ENCODE results near the gene TMEM143. TPM values are rescaled to one million over a fixed set of nuclear protein-coding genes. Genes with fewer than 3 reads are reported as not detected.

TMEM143 gene
- total and polyA plus RNA-seq, 2 of the 8 experiments (the other 6 are each of a cell fraction or from before 2014, with no cell fraction given): 14.2 to 19.1 TPM

GRCh38 chr19:48386981-48387380, 23.2 kb upstream of the TMEM143 start:
- Histone ChIP-seq H3K27me3 (replicated peaks in 1 of 4; ENCODE audit: control insufficient read depth in 3 of 4, extremely low read depth in 1 of 4, insufficient read depth in 3 of 4, low read length in 3 of 4) (no peaks in the 10 kb centered on the region; a peak in 1 of 7 replicates), H3K18ac (ENCODE audit: extremely low read depth, low read length) (no peak overlapping the region), H3K4ac (replicated peaks; ENCODE audit: insufficient read length, low read depth, low read length) (no peak overlapping the region), H3K23ac (ENCODE audit: insufficient read length) (no peak overlapping the region), H3K9me3 (ENCODE audit: insufficient read depth in 2 of 2, low read depth in 1 of 2, low read length in 1 of 2) (no peaks in the 10 kb centered on the region), H3K4me2 (ENCODE audit: insufficient read depth in 1 of 2, low read depth in 2 of 2, low read length in 2 of 2) (no peak overlapping the region), H3K27ac (ENCODE audit: low read depth, low read length) (no peak overlapping the region), H2AFZ (ENCODE audit: low read length) (no peak overlapping the region), H4K5ac (ENCODE audit: insufficient read length, low read depth, low read length) (no peak overlapping the region), H3K23me2 (ENCODE audit: low read depth, low read length) (peaks cover 9% of the 10 kb centered on the region; the same call in 1 of the 2 replicates), H3K9ac (replicated peaks in 1 of 4; ENCODE audit: extremely low read depth in 1 of 4, low read depth in 3 of 4, low read length in 3 of 4) (no peak overlapping the region), H4K8ac (ENCODE audit: extremely low read depth, insufficient read depth, low read length) (no peak overlapping the region), H3K79me2 (ENCODE audit: control insufficient read depth in 1 of 2, insufficient read depth in 2 of 2, low read length in 2 of 2) (peaks cover 0 to 10% of the 10 kb centered on the region in 2 experiments; a peak in 1 of 4 replicates), H3K79me1 (ENCODE audit: low read depth, low read length) (peaks cover 4% of the 10 kb centered on the region; the same call in 1 of the 2 replicates), H4K91ac (replicated peaks; ENCODE audit: insufficient read length, low read length) (no peak overlapping the region), H4K20me1 (replicated peaks in 1 of 2; ENCODE audit: control insufficient read depth in 1 of 2, insufficient read depth in 2 of 2, low read length in 2 of 2) (peaks cover 1 to 7% of the 10 kb centered on the region in 2 experiments), H2BK12ac (ENCODE audit: low read depth, low read length) (no peak overlapping the region), H2BK120ac (replicated peaks; ENCODE audit: low read depth, low read length) (no peak overlapping the region), H3K14ac (ENCODE audit: insufficient read length) (no peak overlapping the region), H2BK20ac (ENCODE audit: low read length) (no peak overlapping the region), H3K4me1 (replicated peaks in 1 of 4; ENCODE audit: control insufficient read depth in 3 of 4, insufficient read depth in 4 of 4, low read length in 3 of 4) (peaks cover 0 to 4% (median 0%) of the 10 kb centered on the region in 4 experiments; a peak in 2 of 7 replicates), H3K4me3 (ENCODE audit: extremely low read depth in 1 of 4, insufficient read depth in 2 of 4, low read depth in 3 of 4, low read length in 4 of 4) (no peak overlapping the region), H2AK5ac (ENCODE audit: low read depth, low read length) (no peak overlapping the region), H3K56ac (replicated peaks; ENCODE audit: insufficient read length, low read depth, low read length) (no peak overlapping the region), H2BK15ac (ENCODE audit: low read length) (no peak overlapping the region), H2BK5ac (ENCODE audit: low read depth, low read length) (no peak overlapping the region), H3K36me3 (ENCODE audit: control insufficient read depth in 2 of 4, insufficient read depth in 4 of 4, low read length in 3 of 4) (peaks cover 19 to 65% (median 49%) of the 10 kb centered on the region in 4 experiments)
- FAIRE-seq (no peak), DNase-seq (ENCODE audit: low read depth in 1 of 2, low spot score in 2 of 2) (no peak)
- ChIA-PET CTCF (ENCODE audit: partially characterized antibody) (interaction anchor here (0.6 kb wide), 1 partner anchor 174 kb away, joined by 4 read pairs; no protein-coding TSS in a partner anchor), POLR2A (ENCODE audit: partially characterized antibody) (interaction anchor here (1.0 kb wide), 1 partner anchor 17 kb away, joined by 5 read pairs; no protein-coding TSS in a partner anchor)
- WGBS, 2 experiments (ENCODE audit: extremely low coverage in 1 of 2, insufficient coverage in 1 of 2, insufficient read length in 1 of 2, insufficient replicate concordance in 2 of 2, low coverage in 1 of 2, low lambda C conversion rate in 2 of 2, missing lambda C conversion rate in 1 of 2): 87% methylated on average over 2 of the region's 3 CpGs; no CpG with 5 or more reads in 1 of the 2 experiments
- TF ChIP-seq HDAC2 (IDR thresholded peaks at IDR 0.05; ENCODE audit: borderline replicate concordance in 1 of 2, low read depth in 2 of 2, low read length in 2 of 2): no peak
- TF ChIP-seq CHD2 (IDR thresholded peaks at IDR 0.05; ENCODE audit: low read length): no peak
- no peak for TF ChIP-seq BCL11A (IDR thresholded peaks at IDR 0.05; ENCODE audit: low read depth in 2 of 2, low read length in 2 of 2)
- TF ChIP-seq CTBP2 (IDR thresholded peaks at IDR 0.05; ENCODE audit: borderline replicate concordance, insufficient read depth, insufficient read length, low read length): no peak
- TF ChIP-seq, protein P1, sequence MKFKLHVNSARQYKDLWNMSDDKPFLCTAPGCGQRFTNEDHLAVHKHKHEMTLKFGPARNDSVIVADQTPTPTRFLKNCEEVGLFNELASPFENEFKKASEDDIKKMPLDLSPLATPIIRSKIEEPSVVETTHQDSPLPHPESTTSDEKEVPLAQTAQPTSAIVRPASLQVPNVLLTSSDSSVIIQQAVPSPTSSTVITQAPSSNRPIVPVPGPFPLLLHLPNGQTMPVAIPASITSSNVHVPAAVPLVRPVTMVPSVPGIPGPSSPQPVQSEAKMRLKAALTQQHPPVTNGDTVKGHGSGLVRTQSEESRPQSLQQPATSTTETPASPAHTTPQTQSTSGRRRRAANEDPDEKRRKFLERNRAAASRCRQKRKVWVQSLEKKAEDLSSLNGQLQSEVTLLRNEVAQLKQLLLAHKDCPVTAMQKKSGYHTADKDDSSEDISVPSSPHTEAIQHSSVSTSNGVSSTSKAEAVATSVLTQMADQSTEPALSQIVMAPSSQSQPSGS (IDR thresholded peaks at IDR 0.05; ENCODE audit: low read length): no peak
- TF ChIP-seq SP2 (IDR thresholded peaks at IDR 0.05; ENCODE audit: low read length): no peak
- TF ChIP-seq NRF1 (IDR thresholded peaks at IDR 0.05; ENCODE audit: low read depth, low read length): no peak
- TF ChIP-seq JUN (IDR thresholded peaks at IDR 0.05; ENCODE audit: low read depth, low read length): no peak
- no peak for TF ChIP-seq SP4 (IDR thresholded peaks at IDR 0.05; ENCODE audit: low read length)
